Measurements from ENCODE around the gene ETS1. TPM values are rescaled to one million over a fixed set of nuclear protein-coding genes. Genes with fewer than 3 reads are reported as not detected.

ETS1 gene
- total RNA-seq, 1 experiment from 2014 or later: 82.0 TPM

- no peak for TF ChIP-seq CTCF (IDR thresholded peaks at IDR 0.05; ENCODE audit: unreplicated experiment)
- intact Hi-C loops (cut with micrococcal nuclease): no loop called here
- BruUV-seq (replicated peaks): no TSS peak
- no peak overlapping the region for H3K4me3 Mint-ChIP-seq (ENCODE audit: unreplicated experiment)
- peaks cover 19% of the 10 kb centered on the region for H3K4me1 Mint-ChIP-seq (ENCODE audit: insufficient read depth, unreplicated experiment)
- H3K27ac Mint-ChIP-seq (ENCODE audit: low read depth, unreplicated experiment): no peak overlapping the region
- DNase-seq (ENCODE audit: unreplicated experiment): no peak
- peaks cover 14% of the 10 kb centered on the region for H3K27me3 Mint-ChIP-seq (ENCODE audit: insufficient read depth, unreplicated experiment)
- H3K36me3 Mint-ChIP-seq (ENCODE audit: insufficient read depth, unreplicated experiment): no peaks in the 10 kb centered on the region
- no peaks in the 10 kb centered on the region for H3K9me3 Mint-ChIP-seq (ENCODE audit: unreplicated experiment)
- POLR2A ChIA-PET: interaction anchor here (0.9 to 1.6 kb wide), 4 partner anchors 12 to 17 kb away, joined by 3 to 5 read pairs (median 4); no protein-coding TSS in a partner anchor
- CTCF ChIA-PET: interaction anchor here (1.0 to 1.6 kb wide), 2 partner anchors 68 to 95 kb away, joined by 3 to 5 read pairs; no protein-coding TSS in a partner anchor
Observed at GRCh38 chr11:128535468-128536457, 51.6 kb downstream of the ETS1 start.

- TF ChIP-seq CTCF (IDR thresholded peaks at IDR 0.05; ENCODE audit: unreplicated experiment): no peak
- no peaks in the 10 kb centered on the region for H3K9me3 Mint-ChIP-seq (ENCODE audit: unreplicated experiment)
- BruUV-seq (replicated peaks): no TSS peak
- ChIA-PET CTCF (interaction anchor here (1.4 kb wide), 1 partner anchor 11 kb away, joined by 8 read pairs; no protein-coding TSS in a partner anchor), POLR2A (no interaction called here)
- DNase-seq (ENCODE audit: unreplicated experiment): no peak
- H3K4me1 Mint-ChIP-seq (ENCODE audit: insufficient read depth, unreplicated experiment): peaks cover 27% of the 10 kb centered on the region
- H3K27ac Mint-ChIP-seq (ENCODE audit: low read depth, unreplicated experiment): no peak overlapping the region
- H3K4me3 Mint-ChIP-seq (ENCODE audit: unreplicated experiment): no peak overlapping the region
- H3K27me3 Mint-ChIP-seq (ENCODE audit: insufficient read depth, unreplicated experiment): peaks cover 14% of the 10 kb centered on the region
- no peaks in the 10 kb centered on the region for H3K36me3 Mint-ChIP-seq (ENCODE audit: insufficient read depth, unreplicated experiment)
- intact Hi-C loops (cut with micrococcal nuclease): loop anchor here (5.0 kb wide), 1 partner anchor 49 kb away; no protein-coding TSS in a partner anchor
Observed at GRCh38 chr11:128533472-128533871, 53.9 kb downstream of the ETS1 start.

GRCh38 chr11:128532572-128533091 is 54.7 kb downstream of the ETS1 start:
- Mint-ChIP-seq H3K36me3 (ENCODE audit: insufficient read depth, unreplicated experiment) (no peaks in the 10 kb centered on the region), H3K4me1 (ENCODE audit: insufficient read depth, unreplicated experiment) (peaks cover 27% of the 10 kb centered on the region), H3K27me3 (ENCODE audit: insufficient read depth, unreplicated experiment) (peaks cover 14% of the 10 kb centered on the region), H3K4me3 (ENCODE audit: unreplicated experiment) (no peak overlapping the region), H3K9me3 (ENCODE audit: unreplicated experiment) (no peaks in the 10 kb centered on the region), H3K27ac (ENCODE audit: low read depth, unreplicated experiment) (no peak overlapping the region)
- BruUV-seq (replicated peaks): no TSS peak
- CTCF ChIA-PET: interaction anchor here (0.7 to 1.5 kb wide), 8 partner anchors 10 to 189 kb away, joined by 3 to 8 read pairs (median 4); no protein-coding TSS in a partner anchor
- no peak for DNase-seq (ENCODE audit: unreplicated experiment)
- intact Hi-C loops (cut with micrococcal nuclease): loop anchor here (5.0 kb wide), 1 partner anchor 50 kb away; no protein-coding TSS in a partner anchor
- POLR2A ChIA-PET: interaction anchor here (0.6 to 1.6 kb wide), 8 partner anchors 9 to 343 kb away, joined by 3 to 8 read pairs (median 4); no protein-coding TSS in a partner anchor
- no peak for TF ChIP-seq CTCF (IDR thresholded peaks at IDR 0.05; ENCODE audit: unreplicated experiment)
